Urothelium cell line (cell line): Measurements from ENCODE around the gene PXK.
"Not testable (repeated sequence)": the region's sequence is repeated elsewhere in the genome, so short reads cannot be mapped to it uniquely, and the experiment has no call there.

Experiments used
- DNase-seq: peaks from one replicate; pipeline ENCODE4 v3.0.0; 2011; ENCODE audit warnings: low spot score, mixed read lengths
- FAIRE-seq: peaks from 2 replicates; lab custom pipeline; 2011; peaks lifted over from hg19 to GRCh38; lab: Jason Lieb, UNC

PXK gene

DNA sequence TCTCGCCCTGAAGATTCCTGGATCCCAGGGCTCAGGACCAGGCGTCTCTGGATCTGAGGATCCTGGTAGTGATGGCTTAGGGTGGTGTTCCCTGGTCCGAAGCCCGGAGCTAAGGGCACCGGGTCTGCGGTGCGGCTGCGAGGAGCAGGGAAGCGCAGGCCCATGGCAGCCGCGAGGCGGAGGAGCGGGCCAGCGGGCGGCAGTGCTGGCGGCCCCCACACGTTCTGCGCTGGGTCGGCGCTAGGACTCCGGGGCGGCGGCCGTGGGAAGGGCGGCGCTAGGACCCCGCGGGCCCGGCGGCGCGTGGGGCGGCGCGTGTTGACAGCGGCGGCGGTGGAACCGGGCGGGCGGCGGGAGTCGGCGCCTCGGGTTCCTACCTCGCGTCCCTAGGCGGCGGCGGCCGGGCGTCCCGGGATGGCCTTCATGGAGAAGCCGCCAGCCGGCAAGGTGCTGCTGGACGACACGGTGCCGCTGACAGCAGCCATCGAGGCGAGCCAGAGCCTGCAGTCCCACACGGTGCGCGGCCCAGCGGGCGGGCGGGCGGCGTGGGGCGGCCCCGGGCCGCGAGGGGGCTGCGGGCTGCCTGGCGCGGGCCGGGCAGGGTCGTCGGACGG lies at the start of gene PXK:
PXK (plus strand) TSS at position 318 of the 614 bp plus-strand sequence; CDS start at position 415, 97 bp downstream.
- DNase-seq (peak; percentile 83), FAIRE-seq (no peak)

DNA sequence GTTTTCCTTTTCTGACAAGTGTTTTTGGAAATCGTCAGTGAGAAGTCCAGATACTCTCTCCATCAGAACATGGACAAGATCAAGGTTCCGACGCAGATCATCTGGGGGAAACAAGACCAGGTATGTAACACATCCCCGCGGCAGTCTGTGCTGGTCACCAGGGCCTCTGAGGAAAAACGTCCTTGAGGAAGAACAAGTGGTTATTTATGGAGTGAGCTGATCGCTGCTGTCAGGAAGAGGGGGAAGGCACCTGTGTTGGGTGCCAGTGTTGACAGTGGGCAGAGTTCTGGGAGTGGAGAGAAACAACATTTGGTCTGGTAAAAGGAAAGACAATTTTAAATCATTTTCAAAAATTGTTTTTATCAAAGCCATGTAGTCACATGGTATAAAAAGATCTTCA lies 47.4 kb upstream of the PXK start:
- DNase-seq (no peak), FAIRE-seq (no peak)

DNA sequence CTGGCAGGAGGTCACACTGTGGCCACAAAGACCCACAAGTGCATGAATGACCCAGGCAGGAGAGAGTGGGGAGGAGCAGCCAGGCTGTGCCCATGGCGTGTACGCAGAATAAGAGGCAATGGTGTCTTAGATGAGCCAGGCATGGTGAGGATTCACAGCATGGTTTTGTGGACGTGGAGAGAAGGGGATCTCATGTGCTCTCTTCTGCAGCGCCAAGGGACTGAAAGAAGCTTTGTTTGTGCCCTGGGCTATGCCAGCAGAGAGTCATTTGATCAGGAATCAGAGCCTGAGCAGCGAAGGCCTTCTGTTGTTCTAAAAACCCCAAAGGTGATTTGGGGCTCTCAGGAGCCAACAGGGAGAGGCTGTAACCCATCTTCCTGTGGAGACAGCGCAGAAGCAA lies 45.3 kb upstream of the PXK start:
- DNase-seq (no peak), FAIRE-seq (no peak)

DNA sequence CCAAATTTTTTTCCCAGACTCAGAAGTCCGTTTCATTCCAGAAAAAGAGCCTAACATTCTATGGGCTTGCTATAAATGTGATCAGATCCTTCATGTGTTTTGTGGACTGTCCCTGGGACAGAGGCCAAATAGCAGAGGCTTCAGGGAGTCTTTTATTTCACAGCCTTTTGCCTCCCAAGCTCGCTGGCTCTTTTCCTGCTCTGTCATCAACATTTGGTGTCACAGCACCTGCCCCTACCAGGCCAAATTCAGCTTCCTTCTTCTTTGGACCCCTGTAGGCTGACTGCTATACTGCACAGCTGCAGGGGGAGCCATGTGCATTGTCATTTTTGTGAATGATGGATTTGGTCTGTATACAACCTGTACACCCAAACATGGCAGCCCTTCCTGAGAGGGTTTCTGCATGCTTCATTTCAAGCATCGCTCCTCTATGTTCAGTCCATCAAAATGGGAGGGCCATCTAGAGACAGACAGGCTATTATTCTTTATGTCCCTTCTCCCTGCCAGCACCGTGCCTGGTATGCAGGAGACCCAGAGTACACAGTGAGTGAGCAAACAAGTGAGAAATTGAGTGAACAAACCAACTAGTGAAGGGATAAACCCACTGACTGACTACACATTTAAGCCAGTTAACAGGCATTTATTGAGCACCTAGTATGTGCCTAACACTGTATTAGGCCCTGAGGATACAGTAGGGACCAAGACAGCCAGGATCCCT lies 44.5 kb upstream of the PXK start:
- no peak for FAIRE-seq
- DNase-seq, result no peak

DNA sequence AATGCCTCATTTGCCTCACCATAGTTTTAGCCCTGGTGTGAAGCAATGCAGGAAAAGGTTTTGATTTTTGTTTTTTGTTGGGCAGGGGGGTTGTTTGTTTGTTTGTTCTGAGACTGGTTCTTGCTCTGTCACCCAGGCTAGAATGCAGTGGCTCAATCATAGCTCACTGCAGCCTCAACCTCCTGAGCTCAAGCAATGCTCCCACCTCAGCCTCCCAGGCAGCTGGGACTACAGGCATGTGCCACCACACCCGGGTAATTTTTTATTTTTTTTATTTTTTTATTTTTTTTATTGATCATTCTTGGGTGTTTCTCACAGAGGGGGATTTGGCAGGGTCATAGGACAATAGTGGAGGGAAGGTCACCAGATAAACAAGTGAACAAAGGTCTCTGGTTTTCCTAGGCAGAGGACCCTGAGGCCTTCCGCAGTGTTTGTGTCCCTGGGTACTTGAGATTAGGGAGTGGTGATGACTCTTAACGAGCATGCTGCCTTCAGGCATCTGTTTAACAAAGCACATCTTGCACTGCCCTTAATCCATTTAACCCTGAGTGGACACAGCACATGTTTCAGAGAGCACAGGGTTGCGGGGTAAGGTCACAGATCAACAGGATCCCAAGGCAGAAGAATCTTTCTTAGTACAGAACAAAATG lies 43.6 kb upstream of the PXK start:
- not testable (repeated sequence) for DNase-seq, FAIRE-seq

DNA sequence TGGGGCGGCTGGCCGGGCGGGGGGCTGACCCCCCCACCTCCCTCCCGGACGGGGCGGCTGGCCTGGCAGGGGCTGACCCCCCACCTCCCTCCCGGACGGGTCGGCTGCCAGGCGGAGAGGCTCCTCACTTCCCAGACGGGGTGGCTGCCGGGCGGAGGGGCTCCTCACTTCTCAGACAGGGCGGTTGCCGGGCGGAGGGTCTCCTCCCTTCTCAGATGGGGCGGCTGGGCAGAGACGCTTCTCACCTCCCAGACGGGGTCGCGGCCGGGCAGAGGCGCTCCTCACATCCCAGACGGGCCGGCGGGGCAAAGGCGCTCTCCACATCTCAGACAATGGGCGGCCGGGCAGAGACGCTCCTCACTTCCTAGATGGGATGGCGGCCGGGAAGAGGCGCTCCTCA lies 42.2 kb upstream of the PXK start:
- not testable (repeated sequence) for FAIRE-seq, DNase-seq

DNA sequence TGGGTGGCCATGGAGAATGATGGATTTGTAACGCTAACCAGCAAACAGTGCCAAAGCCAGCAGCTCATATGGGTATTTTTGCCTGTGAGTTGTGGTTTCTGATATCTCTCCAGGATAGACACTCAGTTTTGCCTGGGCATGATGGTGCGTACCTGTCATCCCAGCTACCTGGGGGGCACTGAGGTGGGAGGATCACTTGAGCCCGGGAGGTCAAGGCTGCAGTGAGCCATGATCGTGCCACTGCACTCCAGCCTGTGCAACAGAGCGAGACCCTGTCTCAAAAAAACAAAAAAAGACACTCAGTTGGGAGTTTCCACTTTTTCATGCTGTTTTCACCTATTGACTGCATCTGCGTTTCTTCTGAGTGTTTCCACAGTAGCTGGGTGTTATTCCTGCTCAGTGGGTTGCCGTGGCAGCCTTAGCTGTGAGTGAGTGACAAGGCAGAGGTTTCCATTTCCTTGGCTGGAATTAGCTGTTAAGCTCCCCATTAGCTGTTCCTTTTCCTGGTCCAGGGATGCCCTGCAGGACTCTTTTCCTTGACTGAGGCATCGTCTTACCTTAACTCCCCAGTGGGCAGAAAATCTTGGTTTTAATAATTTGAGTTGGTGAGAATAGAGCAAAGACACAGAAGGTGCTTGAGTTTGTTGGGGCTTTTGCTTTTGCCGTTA lies 40.9 kb upstream of the PXK start:
- no peak for FAIRE-seq

DNA sequence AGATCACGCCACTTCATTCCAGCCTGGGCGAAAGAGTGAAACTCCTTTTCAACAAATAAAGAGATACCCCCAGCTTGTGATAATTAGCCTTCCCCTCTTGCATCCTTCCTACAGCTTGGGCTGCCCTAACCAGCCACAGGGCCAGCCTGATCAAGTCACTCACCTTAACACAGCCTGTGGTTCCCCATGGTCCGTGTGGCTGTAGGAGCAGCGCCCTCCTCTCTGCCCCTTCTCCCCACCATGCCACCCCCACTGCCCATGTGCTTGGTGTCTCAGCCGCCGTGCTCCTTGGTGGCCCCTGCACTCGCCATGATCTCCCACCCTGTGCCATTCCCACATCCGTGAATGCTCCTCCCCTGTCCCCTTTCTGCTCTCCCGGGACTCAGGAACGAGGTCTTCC lies 39.8 kb upstream of the PXK start:
- no peak for FAIRE-seq
- no peak for DNase-seq

More for the DNA sequence above, 40.9 kb upstream of the PXK start:
- no peak for DNase-seq

DNA sequence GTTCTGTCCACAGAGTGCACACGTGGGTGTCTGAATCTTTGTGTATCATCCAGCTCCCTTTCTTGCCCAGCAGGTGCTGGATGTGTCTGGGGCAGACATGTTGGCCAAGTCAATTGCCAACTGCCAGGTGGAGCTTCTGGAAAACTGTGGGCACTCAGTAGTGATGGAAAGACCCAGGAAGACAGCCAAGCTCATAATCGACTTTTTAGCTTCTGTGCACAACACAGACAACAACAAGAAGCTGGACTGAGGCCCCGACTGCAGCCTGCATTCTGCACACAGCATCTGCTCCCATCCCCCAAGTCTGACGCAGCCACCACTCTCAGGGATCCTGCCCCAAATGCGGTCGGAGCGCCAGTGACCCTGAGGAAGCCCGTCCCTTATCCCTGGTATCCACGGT lies 39.2 kb upstream of the PXK start:
- no peak for FAIRE-seq

DNA sequence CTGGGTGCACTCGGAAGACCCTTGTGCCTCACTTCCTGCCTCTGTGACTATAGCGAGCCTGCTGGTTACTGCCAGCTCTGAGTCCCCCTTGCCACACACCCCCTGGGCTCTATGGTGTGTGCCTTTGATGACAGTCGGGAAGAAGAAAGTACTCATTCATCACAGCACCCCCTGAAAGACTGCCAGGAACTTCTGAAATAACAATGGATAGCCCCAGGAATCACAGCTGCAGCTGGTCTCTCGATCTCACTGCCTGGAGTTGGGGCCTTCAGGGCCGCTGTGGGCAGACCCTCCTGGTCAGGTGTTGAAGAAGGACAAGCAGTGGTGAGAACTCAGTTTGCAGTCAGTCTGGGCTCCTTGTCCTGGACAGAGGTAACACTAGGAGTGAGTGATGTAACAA lies 36.4 kb upstream of the PXK start:
- FAIRE-seq (no peak), DNase-seq (no peak)

More for the DNA sequence above, 39.2 kb upstream of the PXK start:
- DNase-seq, result no peak

DNA sequence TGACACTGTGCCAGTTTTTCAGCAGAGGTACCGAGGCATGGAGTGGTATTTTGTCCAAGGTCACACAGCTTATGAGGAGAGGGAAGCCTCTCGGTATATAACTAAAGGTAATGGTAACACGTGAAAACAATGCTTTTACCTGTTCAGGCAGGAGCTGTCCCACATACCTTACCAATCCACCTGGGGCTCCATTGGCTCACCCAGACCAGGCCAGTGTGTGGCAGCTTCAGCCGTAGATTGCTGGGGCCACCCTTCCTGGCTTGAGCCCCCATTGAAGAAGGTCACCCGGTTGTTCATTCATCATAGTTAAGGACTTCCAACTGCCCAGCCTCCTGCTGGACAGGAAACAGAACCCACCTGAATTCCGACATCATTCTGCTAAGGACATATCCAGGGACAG lies 35.8 kb upstream of the PXK start:
- FAIRE-seq (no peak), DNase-seq (no peak)

DNA sequence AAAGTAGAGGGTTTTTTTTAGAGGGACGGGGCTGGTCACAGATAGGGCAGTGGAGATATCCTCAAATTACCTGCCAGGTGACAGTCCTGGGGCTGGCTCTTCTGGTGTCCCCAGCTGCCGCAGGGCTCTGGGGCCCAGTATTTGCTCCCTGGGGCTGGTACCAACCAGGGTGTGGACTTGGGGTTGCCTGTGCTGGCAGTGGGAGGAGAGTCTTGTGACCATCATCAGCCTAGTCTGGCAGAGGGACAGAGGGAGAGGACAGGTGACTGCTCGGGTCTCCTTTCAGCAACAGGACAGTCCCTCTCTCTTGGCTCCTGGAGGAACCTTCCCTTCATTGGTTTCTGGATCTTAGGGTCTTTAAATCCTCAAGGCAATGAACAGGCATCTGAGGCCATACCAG lies 34.5 kb upstream of the PXK start:
- FAIRE-seq, result no peak
- no peak for DNase-seq

DNA sequence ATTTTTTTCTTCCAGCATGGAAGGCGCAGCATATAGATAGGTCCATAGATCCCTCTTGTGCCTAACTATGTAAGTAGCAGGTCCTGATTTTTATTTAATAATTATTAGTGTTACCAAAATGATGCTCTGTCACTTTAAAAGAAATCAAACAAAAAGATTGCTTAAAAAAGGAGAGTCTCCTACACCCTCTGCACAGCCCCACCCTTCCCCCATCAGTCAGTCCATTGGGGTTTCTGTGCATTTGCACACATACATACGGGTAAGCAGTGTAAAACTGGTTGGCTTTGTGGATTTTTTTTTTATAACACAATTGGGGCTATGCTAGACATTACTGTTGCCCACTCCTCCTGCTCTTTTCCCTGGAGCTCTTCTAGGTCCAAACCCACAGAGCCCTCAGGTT lies 33.6 kb upstream of the PXK start:
- FAIRE-seq (no peak), DNase-seq (no peak)

DNA sequence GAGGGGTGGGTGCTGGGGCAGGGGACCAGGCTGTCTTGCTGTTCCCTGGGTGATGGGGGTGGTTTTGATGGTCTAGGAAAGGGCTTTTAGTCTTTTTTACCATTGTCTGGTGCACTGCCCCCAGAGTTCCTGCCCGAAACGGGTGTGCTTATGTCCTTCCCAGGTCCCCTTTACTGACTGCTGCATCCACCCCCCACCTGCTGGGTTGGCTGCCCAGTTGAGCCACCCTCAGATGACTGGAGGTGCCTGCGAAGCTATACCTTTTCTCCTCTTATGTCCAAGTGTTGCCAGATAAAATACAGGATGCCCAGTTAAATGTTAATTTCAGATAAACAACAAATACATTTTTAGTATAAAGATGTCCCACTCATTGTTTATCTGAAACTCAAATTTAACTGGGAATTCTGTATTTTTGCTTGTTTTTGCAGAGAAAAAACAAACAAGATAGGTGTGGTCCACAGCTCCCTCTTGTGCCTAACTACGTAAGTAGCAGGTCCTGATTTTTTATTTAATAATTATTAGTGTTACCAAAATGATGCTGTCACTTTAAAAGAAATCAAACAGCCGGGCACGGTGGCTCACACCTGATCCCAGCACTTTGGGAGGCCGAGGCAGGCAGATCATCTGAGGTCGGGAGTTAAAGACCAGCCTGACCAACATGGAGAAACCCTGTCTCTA lies 32.7 kb upstream of the PXK start:
- peak; percentile 33 for DNase-seq
- no peak for FAIRE-seq

DNA sequence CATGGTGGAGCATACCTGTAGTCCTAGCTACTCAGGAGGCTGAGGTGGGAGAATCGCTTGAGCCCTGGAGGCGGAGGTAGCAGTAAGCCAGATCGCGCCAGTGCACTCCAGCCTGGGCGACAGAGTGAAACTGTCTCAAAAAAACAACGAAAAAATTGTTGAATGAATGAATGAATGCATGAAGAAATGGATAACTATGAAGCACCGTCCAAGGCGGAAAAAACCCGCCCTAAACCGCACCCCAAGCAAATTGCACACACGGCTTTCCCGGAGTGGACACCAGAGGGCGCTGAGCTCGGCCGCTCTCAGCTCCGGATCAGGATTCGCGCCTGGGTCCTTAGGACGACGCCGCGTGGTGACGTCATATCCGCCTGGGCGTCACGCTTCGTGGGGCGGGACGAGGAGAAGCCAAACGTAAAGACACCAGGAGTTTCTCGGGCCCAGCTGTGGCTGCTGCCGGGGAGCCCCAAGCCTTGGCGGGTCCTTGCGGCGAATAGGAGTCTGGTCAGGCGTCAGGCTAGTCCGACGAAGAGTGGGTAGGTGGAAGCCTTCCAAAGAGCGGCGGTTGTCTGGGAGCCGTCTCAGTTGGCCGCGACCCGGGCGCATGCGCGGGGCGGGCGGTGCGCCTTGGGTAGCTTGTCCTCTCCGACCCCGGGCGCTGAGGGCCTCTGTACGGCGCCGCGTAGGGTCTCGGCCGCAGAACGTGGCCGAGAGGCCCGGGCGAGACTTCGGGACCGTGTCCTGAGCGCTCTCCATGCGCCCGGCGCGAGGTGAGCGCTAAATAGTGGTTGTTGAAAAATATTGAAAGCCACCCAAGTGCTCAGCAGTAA lies 26.6 kb upstream of the PXK start, which contains the start of the genes HTD2 and RPP14:
HTD2 (plus strand) TSS at position 639 of the 830 bp plus-strand sequence. CDS start 11,094 bp downstream, outside the sequence.
RPP14 (plus strand) TSS at position 364 of the 830 bp plus-strand sequence. CDS start 4,085 bp downstream, outside the sequence.
- DNase-seq (peak; percentile 97), FAIRE-seq (peak; percentile 50)

DNA sequence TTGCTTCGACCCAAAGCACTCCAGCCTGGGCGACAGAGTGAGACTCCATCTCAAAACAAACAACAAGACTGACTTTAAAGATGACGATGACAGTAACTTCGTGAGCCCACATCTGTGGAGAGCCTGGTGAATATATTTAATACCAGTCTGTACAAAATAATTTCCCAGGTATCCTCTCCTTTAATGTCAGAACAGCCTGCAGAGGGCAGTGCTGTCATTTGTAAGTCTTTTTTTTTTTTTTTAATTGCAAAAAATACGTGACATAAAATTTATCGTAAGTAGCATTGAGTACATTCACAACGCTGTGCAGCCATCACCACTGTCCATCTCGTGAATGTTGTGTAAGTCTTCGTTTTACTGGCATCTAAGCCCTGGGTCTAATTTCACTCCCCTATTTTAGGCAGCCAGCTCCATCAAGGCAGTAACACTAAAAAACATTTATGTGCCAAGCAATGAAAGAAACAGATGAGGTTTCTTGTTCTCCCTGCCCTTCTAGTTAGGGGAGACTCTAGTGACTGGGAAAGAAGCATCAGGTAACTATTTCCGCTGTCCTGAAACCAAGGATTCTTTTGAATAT lies 25.0 kb upstream of the PXK start:
- DNase-seq (peak; percentile 44), FAIRE-seq (no peak)

DNA sequence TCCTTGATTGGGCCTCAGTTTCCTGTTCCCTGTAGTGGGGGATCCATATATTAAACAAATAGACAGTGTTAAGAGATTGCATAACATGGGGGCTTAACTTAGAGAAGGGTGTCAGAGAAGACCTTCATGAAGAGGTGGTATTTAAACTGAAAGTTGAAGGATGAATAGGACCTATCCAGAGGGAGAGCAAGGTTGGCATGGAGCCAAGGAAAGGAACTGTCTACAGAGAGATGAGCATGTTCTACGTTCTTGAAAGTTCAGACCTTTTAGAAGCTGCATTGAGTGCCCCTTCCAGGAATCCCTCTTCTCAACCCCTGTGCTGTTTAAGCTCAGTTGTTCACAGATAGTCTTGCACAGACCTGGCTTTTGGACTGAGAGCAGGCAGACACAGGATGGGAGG lies 24.0 kb upstream of the PXK start:
- DNase-seq (no peak), FAIRE-seq (no peak)

DNA sequence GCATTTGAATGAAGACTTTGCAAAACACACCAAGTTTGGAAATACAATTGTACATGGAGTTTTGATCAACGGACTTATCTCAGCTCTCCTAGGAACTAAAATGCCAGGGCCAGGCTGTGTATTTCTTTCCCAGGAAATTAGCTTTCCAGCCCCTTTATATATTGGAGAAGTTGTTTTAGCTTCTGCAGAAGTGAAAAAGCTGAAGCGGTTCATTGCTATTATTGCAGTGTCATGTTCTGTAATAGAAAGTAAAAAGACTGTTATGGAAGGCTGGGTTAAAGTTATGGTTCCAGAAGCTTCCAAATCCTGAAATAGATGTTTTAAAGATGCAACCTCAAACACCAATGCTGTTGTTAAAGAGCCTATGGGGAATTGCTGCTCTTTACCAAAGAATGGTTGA lies 14.9 kb upstream of the PXK start:
- no peak for FAIRE-seq
- no peak for DNase-seq

DNA sequence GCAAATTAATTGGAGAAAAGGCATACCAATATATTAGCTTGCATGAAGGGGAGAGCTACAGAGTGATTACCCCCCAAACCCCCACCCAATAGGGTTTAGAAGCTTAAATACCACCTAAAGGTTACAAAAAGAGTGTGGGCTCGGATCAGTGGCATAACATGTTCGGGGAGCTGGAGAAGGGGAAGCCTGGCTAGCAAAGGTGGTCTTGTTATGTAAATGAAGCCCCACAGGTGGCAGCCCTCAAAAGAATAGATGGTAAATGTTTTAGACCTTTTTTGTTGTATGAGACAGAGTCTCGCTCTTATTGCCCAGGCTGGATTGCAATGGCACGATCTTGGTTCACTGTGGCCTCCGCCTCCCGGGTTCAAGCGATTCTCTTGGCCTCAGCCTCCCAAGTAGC lies 10.9 kb upstream of the PXK start:
- no peak for FAIRE-seq
- DNase-seq, result no peak

DNA sequence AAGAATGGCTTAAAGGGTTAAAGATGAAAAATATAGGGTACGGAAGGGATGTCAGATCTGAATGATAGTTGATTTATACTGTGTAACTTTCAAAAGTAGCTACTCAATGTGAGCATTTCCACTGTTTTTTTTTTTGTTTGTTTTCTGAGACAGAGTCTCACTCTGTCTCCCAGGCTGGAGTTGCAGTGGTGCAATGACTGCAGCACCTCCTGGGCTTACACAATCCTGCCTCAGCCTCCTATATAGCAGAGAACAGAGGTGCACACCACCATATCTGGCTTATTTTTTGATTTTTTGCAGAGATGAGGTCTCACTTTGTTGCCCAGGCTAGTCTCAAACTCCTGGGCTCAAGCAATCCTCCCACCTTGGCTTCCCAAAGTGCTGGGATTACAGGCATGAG lies 9.9 kb upstream of the PXK start:
- DNase-seq, result no peak
- FAIRE-seq, result no peak
